Measurements from ENCODE around the gene CUL1. TPM values are rescaled to one million over a fixed set of nuclear protein-coding genes. Genes with fewer than 3 reads are reported as not detected.

The CUL1 gene
- total RNA-seq, 1 experiment from 2014 or later = 53.1 TPM

GRCh38 chr7:148794476-148794875, 95.8 kb downstream of the CUL1 start:
- DNase-seq (ENCODE audit: low read depth, low spot score) (no peak), ATAC-seq (no peak)
- Histone ChIP-seq H3K79me2 (ENCODE audit: insufficient read depth, low read length) (no peaks in the 10 kb centered on the region), H2AFZ (ENCODE audit: low read depth, low read length, poor library complexity, severe bottlenecking) (no peak overlapping the region), H3K27ac (ENCODE audit: low read depth, low read length) (no peak overlapping the region), H3K9ac (ENCODE audit: low read length) (no peak overlapping the region), H3K36me3 (ENCODE audit: control insufficient read depth in 1 of 2, insufficient read depth in 2 of 2, low read length in 2 of 2) (peaks cover 20 to 51% of the 10 kb centered on the region in 2 experiments; a peak in 3 of 4 replicates), H4K20me1 (ENCODE audit: insufficient read depth) (0 out of 2 replicates have a peak, but pooled peaks cover under 1% of the 10 kb centered on the region), H3K9me2 (ENCODE audit: insufficient read depth) (no peaks in the 10 kb centered on the region), H3K4me2 (ENCODE audit: low read length) (no peak overlapping the region), H3K4me3 (replicated peaks in 1 of 2; ENCODE audit: low read depth in 1 of 2, low read length in 2 of 2) (no peak overlapping the region), H3K9me3 (ENCODE audit: control insufficient read depth in 1 of 2, insufficient read depth in 1 of 2, low read depth in 1 of 2, low read length in 2 of 2) (no peaks in the 10 kb centered on the region), H3K27me3 (ENCODE audit: insufficient read depth, low read length) (no peaks in the 10 kb centered on the region), H3K4me1 (ENCODE audit: control insufficient read depth in 1 of 2, insufficient read depth in 2 of 2, low read length in 2 of 2) (no peaks in the 10 kb centered on the region)
- TF ChIP-seq REST (IDR thresholded peaks at IDR 0.05; ENCODE audit: low read depth) = no peak
- TF ChIP-seq CTCF (IDR thresholded peaks at IDR 0.05 in 2 of 3, conservative IDR thresholded peaks at IDR 0.05 in 1 of 3; ENCODE audit: borderline replicate concordance in 1 of 3, insufficient read depth in 1 of 3, low read depth in 2 of 3, low read length in 2 of 3) = no peak
- CTCF ChIA-PET = no interaction called here
- no TSS peak for BruUV-seq (replicated peaks)
- POLR2A ChIA-PET = no interaction called here
- RAD21 ChIA-PET (ENCODE audit: low non-redundant PET in 1 of 2, low total read pairs in 2 of 2, uncharacterized antibody in 2 of 2, unreplicated experiment in 2 of 2) = no interaction called here
- intact Hi-C loops (cut with micrococcal nuclease) = no loop called here

GRCh38 chr7:148796841-148797240, 98.1 kb downstream of the CUL1 start:
- H3K4me1 ChIP-seq (ENCODE audit: control insufficient read depth in 1 of 2, insufficient read depth in 2 of 2, low read length in 2 of 2) = no peaks in the 10 kb centered on the region
- H3K36me3 ChIP-seq (ENCODE audit: control insufficient read depth in 1 of 2, insufficient read depth in 2 of 2, low read length in 2 of 2) = peaks cover 20 to 52% of the 10 kb centered on the region in 2 experiments
- CTCF ChIA-PET = no interaction called here
- no peak for TF ChIP-seq TCF7L2 (IDR thresholded peaks at IDR 0.05; ENCODE audit: borderline replicate concordance, extremely low read depth, insufficient read depth, insufficient read length)
- TF ChIP-seq JUND (IDR thresholded peaks at IDR 0.05) = no peak
- TF ChIP-seq SP1 (IDR thresholded peaks at IDR 0.05; ENCODE audit: low read depth) = no peak
- TF ChIP-seq EZH2phosphoT487 (IDR thresholded peaks at IDR 0.05; ENCODE audit: borderline replicate concordance) = no peak
- no peak for TF ChIP-seq ELF1 (IDR thresholded peaks at IDR 0.05; ENCODE audit: borderline replicate concordance, low read depth)
- no peak for TF ChIP-seq REST (IDR thresholded peaks at IDR 0.05; ENCODE audit: low read depth)

More at GRCh38 chr7:148796841-148797240, 98.1 kb downstream of the CUL1 start:
- ATAC-seq (no peak), DNase-seq (ENCODE audit: low read depth, low spot score) (no peak)
- intact Hi-C loops (cut with micrococcal nuclease) = no loop called here
- POLR2A ChIA-PET = no interaction called here
- Histone ChIP-seq H3K9ac (ENCODE audit: low read length) (no peak overlapping the region), H3K4me3 (replicated peaks in 1 of 2; ENCODE audit: low read depth in 1 of 2, low read length in 2 of 2) (no peak overlapping the region), H3K27me3 (ENCODE audit: insufficient read depth, low read length) (no peaks in the 10 kb centered on the region), H4K20me1 (ENCODE audit: insufficient read depth) (no peaks in the 10 kb centered on the region), H3K9me2 (ENCODE audit: insufficient read depth) (no peaks in the 10 kb centered on the region), H2AFZ (ENCODE audit: low read depth, low read length, poor library complexity, severe bottlenecking) (no peak overlapping the region), H3K9me3 (ENCODE audit: control insufficient read depth in 1 of 2, insufficient read depth in 1 of 2, low read depth in 1 of 2, low read length in 2 of 2) (no peaks in the 10 kb centered on the region), H3K27ac (ENCODE audit: low read depth, low read length) (no peak overlapping the region), H3K4me2 (ENCODE audit: low read length) (no peak overlapping the region), H3K79me2 (ENCODE audit: insufficient read depth, low read length) (no peaks in the 10 kb centered on the region)
- RAD21 ChIA-PET (ENCODE audit: low non-redundant PET in 1 of 2, low total read pairs in 2 of 2, uncharacterized antibody in 2 of 2, unreplicated experiment in 2 of 2) = no interaction called here
- no TSS peak for BruUV-seq (replicated peaks)

Data from HCT116 (cell line).